Spleen (tissue), 7 donors: ENCODE data around the gene RLF.

Source experiments
- CTCF ChIP-seq, 11 experiments: fragments of 200-600 bp in 7 of 11; fragments of 450-650 bp in 4 of 11; sonication (generic) in 4 of 11; IDR thresholded peaks in 8 of 11; conservative IDR thresholded peaks in 3 of 11; 1 replicate in 7 of 11; 2 replicates in 4 of 11; pipeline versions ENCODE4 v1.4.0 to v1.8.0; 2016 to 2021; ENCODE audit warnings: antibody characterized with exemption in 11 of 11, inconsistent platforms in 4 of 11, mild to moderate bottlenecking in 1 of 11
- POLR2A ChIP-seq, 3 donors: fragments of 450-650 bp; IDR thresholded peaks; one replicate each; pipeline ENCODE4 v1.5.1; 2017; ENCODE audit warnings: antibody characterized with exemption in 3 of 3, mild to moderate bottlenecking in 1 of 3
- donor health status: DM: no; HTN: no; CAD: no; lungs with moderate emphysema.
- donor health status: DM: no; HTN: no; CAD: no.
- donor health status: DM: no; HTN: no; CAD: no.

GRCh38 chr1:40255231-40255630, 94.0 kb downstream of the RLF start:
- TF ChIP-seq CTCF (IDR thresholded peaks at IDR 0.05 in 8 of 11, conservative IDR thresholded peaks at IDR 0.05 in 3 of 11) (no peak), POLR2A (IDR thresholded peaks at IDR 0.05) (no peak)
